Measurements from ENCODE around the gene FKBP8.

GRCh38 chr19:18500376-18500775 is 43.0 kb downstream of the FKBP8 start:
- TF ChIP-seq USF1 (IDR thresholded peaks at IDR 0.05) (no peak), RAD21 (IDR thresholded peaks at IDR 0.05; ENCODE audit: low read depth) (no peak), EP300 (IDR thresholded peaks at IDR 0.05; ENCODE audit: borderline replicate concordance) (no peak), TAF1 (IDR thresholded peaks at IDR 0.05; ENCODE audit: low read depth) (no peak), EGR1 (IDR thresholded peaks at IDR 0.05) (no peak), CREB1 (IDR thresholded peaks at IDR 0.05; ENCODE audit: low read depth) (no peak), CEBPB (IDR thresholded peaks at IDR 0.05) (no peak), YY1 (IDR thresholded peaks at IDR 0.05; ENCODE audit: low read depth) (no peak)

All from Ishikawa (cell line).